KOPT-K1 (cell line): ENCODE results near the gene EPHA3.

Source experiments
- H3K27ac ChIP-seq: fragments of 200-600 bp; sonication (generic); 2 replicates; pipeline ENCODE4 v1.5.1; 2016; ENCODE audit warnings: antibody characterized with exemption, mild to moderate bottlenecking, low read depth, low read length; ENCODE audit not compliant: poor library complexity, severe bottlenecking
- H3K36me3 ChIP-seq: fragments of 200-600 bp; sonication (generic); 2 replicates; pipeline ENCODE4 v1.5.1; 2017; ENCODE audit warnings: antibody characterized with exemption, mild to moderate bottlenecking, low read length, moderate library complexity; ENCODE audit not compliant: insufficient read depth
- H3K9me3 ChIP-seq: fragments of 200-600 bp; sonication (generic); 2 replicates; pipeline ENCODE4 v1.5.1; 2017; ENCODE audit warnings: antibody characterized with exemption, low read length, mild to moderate bottlenecking; ENCODE audit not compliant: insufficient read depth, poor library complexity, severe bottlenecking

Gene EPHA3

DNA sequence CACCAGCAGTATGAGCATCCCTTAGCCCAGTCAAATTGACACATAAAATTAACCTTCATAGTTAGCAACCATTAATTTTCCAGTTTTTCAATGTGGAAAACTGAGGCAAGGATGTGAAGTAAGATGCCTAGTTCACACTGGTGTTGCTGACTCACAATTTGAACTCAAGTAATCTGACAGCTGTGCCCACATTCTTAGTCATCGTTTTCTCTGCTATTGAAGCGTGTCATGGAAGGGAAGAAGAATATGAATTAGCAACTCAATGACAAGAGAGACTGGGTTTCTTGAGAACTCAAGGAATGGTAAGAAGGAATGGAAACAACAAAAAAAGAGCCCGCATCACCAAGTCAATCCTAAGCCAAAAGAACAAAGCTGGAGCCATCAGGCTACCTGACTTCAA, 261.4 kb downstream of the EPHA3 start:
- Histone ChIP-seq H3K27ac (no peak overlapping the region), H3K36me3 (no peaks in the 10 kb centered on the region), H3K9me3 (no peaks in the 10 kb centered on the region)

DNA sequence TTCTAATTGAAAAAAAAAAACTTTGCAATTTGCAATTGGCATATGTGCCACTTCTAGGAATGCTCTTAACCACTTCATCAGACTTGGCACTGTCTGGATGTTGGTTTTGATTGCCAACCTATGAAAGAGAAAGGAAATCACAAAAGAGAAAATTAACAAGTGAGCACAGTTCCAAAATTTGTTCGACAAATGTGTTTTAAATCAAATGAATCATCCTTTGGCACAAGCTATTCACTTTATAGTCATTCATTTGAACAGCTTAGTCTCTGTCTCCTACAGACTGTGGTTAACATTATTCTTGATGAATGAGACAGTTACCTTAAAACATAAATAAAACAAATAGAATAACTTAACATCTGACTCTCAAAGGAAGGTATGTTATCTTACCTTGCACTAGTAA, 265.0 kb downstream of the EPHA3 start:
- Histone ChIP-seq H3K27ac (no peak overlapping the region), H3K9me3 (no peaks in the 10 kb centered on the region), H3K36me3 (no peaks in the 10 kb centered on the region)

GRCh38 chr3:89373434-89373833, 266.0 kb downstream of the EPHA3 start:
- Histone ChIP-seq H3K27ac (no peak overlapping the region), H3K9me3 (no peaks in the 10 kb centered on the region), H3K36me3 (no peaks in the 10 kb centered on the region)

DNA sequence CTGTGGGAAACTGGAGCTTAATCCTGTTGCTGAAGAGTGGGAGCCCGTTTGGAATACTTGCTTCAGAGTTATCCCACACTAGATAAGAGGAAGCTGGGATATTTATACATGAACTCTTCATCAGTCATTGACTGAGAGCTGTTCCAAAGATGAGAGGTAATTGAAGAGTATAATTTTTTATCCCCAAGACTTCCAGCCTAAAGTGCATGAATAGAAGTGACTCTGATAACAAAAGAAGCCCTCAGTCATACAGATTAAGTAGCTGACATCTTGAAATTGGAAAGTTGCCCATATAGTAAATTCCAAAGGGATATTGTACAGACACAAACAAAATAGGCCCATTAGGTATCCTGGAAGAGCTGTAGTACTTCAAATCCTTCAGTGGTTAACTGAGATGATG, 268.0 kb downstream of the EPHA3 start:
- Histone ChIP-seq H3K27ac (no peak overlapping the region), H3K9me3 (no peaks in the 10 kb centered on the region), H3K36me3 (no peaks in the 10 kb centered on the region)

- H3K27ac ChIP-seq: no peak overlapping the region
- no peaks in the 10 kb centered on the region for H3K9me3 ChIP-seq
- H3K36me3 ChIP-seq: no peaks in the 10 kb centered on the region
Measured at GRCh38 chr3:89380016-89380415, 272.6 kb downstream of the EPHA3 start.

- no peaks in the 10 kb centered on the region for H3K9me3 ChIP-seq
- no peak overlapping the region for H3K27ac ChIP-seq
- no peaks in the 10 kb centered on the region for H3K36me3 ChIP-seq
Measured at GRCh38 chr3:89392991-89393390, 285.6 kb downstream of the EPHA3 start.

- H3K36me3 ChIP-seq: no peaks in the 10 kb centered on the region
- H3K9me3 ChIP-seq: no peaks in the 10 kb centered on the region
- no peak overlapping the region for H3K27ac ChIP-seq
Measured at GRCh38 chr3:89395456-89395855, 288.0 kb downstream of the EPHA3 start.

- H3K36me3 ChIP-seq: no peaks in the 10 kb centered on the region
- H3K27ac ChIP-seq: no peak overlapping the region
- no peaks in the 10 kb centered on the region for H3K9me3 ChIP-seq
Measured at GRCh38 chr3:89395996-89396395, 288.6 kb downstream of the EPHA3 start.

DNA sequence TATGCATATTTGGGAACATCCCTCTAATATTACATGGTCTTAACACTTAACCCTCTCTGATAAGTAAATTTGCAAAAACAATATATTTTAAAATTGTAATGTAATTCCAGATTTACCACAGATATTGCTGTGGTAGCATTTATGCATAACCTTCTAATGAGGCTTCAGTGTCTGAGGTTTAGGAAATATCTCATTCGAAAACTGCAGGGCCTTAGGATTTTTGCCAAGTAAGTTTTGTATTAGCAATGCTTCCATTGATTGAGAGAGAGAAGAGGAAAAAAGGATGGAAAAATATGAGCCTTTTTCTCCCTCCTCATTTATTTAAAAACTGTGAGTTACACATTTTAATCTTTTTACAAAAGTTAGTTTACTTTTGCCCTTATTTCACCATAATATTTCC, 294.6 kb downstream of the EPHA3 start:
- no peaks in the 10 kb centered on the region for H3K36me3 ChIP-seq
- H3K9me3 ChIP-seq: no peaks in the 10 kb centered on the region
- no peak overlapping the region for H3K27ac ChIP-seq

DNA sequence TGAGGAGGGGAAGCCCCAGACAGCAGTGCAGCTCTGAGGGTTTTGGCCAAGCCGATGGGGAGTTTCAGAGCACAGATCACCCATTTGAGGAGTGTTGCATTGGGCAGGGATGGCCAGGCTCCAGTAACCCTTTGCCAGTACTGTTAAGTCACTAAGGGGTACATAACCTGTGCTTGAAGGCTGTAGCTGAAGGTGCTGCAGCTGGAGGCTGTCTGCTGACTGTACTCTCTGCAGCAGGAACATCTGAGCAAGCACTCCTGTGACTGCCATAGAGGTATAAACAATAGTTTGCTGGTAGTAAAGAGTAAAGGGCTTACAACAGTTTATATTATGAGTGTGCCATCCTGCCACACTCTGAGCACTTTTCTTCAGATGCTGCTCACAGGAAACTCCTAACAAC, 297.8 kb downstream of the EPHA3 start:
- no peaks in the 10 kb centered on the region for H3K36me3 ChIP-seq
- no peaks in the 10 kb centered on the region for H3K9me3 ChIP-seq
- H3K27ac ChIP-seq: no peak overlapping the region

GRCh38 chr3:89405593-89405992, 298.2 kb downstream of the EPHA3 start:
- Histone ChIP-seq H3K36me3 (no peaks in the 10 kb centered on the region), H3K27ac (no peak overlapping the region), H3K9me3 (no peaks in the 10 kb centered on the region)

DNA sequence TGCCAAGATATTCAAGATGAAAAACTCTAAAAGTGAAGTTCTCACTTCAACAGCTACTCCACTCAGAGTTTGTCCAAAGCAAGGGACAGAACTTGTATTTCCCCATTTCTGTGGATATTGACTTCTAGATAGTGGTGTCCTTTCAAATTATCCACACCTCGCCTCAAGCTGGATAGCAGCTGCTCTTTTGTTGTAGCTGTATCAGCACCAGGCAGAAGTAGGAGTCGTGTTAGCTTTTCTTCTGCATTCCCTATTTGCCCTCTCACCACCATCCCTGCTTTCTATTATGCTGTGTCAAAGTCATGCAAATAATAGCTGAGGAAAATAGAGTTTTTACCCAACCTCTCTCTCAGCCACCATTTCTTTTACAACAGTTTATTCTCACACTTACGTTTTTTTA, 303.8 kb downstream of the EPHA3 start:
- Histone ChIP-seq H3K36me3 (no peaks in the 10 kb centered on the region), H3K9me3 (no peaks in the 10 kb centered on the region), H3K27ac (no peak overlapping the region)

GRCh38 chr3:89414270-89414669, 306.8 kb downstream of the EPHA3 start:
- Histone ChIP-seq H3K9me3 (no peaks in the 10 kb centered on the region), H3K27ac (no peak overlapping the region), H3K36me3 (no peaks in the 10 kb centered on the region)

DNA sequence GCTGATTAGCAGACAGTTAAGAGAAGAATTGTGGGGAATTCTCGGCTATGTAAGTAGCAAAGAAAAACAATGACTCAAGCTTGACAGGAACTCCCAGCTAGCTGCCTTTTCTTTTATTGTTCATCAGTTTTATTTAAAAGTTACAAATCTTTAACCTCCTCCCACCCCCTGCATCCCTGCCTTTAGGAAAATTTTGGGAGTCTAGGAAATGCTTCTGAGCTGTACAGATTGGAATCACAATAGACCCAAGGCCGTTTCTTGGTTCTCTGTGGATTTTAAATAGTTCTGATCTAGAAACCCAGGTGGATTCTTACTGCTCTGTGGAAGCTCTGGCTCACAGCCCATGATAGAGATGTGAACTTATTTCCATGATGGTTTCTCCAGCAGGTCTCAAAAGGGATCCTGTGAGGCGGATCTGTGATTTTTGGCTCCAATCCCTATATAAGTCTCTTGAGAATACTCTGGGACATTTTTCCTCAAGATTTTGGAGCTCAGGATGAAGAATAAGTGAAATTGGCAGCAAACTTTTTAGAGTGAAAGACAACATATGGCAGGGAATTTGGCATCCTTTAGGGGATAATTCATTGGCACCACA, 312.3 kb downstream of the EPHA3 start:
- H3K27ac ChIP-seq: no peak overlapping the region
- H3K9me3 ChIP-seq: no peaks in the 10 kb centered on the region
- no peaks in the 10 kb centered on the region for H3K36me3 ChIP-seq

GRCh38 chr3:89426060-89426459, 318.6 kb downstream of the EPHA3 start:
- Histone ChIP-seq H3K36me3 (no peaks in the 10 kb centered on the region), H3K27ac (no peak overlapping the region), H3K9me3 (no peaks in the 10 kb centered on the region)

DNA sequence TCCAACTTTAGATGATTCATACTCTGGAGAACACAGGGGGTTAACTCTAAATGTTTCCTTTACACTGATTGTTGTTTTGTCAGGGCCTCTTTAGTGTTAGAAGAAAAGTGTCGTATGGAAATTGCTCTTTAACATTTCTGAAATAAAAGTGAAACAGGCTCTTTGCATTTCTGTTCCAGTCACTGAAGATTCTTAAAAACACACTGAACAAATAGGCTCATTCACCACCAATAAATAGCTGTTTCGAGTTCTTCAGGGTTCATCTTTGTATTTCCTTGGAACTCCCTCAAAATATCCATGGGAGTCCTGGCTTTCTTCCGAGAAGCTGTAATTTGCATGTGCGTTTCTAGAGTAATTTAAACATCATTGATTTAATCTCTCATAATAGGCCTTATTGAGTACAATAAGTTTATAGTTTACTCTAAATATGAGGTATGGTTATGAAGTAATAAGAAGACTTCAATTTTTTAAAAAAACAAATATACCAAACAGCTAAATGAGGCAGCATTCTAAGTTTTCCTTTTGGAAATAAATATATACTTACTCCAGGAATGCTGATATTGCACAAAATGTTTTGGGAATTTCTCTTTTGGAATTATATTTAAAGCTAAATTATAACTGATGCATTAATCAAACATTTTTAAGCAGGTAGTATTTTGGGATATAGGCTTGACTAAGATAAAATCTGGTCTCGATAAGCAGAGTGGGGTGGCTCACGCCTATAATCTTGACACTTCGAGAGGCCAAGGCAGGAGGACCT, 327.4 kb downstream of the EPHA3 start:
- Histone ChIP-seq H3K9me3 (no peaks in the 10 kb centered on the region), H3K36me3 (no peaks in the 10 kb centered on the region)

More for the DNA sequence above, 327.4 kb downstream of the EPHA3 start:
- no peak overlapping the region for H3K27ac ChIP-seq
